Spinal cord (tissue), 10 donors: Measurements from ENCODE around the gene ACTL6A. TPM values are rescaled to one million over a fixed set of nuclear protein-coding genes. Genes with fewer than 3 reads are reported as not detected.

ENCODE experiments used
- DNase-seq, 6 donors: peaks; one replicate each; pipeline versions ENCODE4 v3.0.0 to v3.0.0-alpha.2; 2013 to 2015; ENCODE audit warnings: low spot score in 6 of 6, low read depth in 4 of 6
- H3K27ac ChIP-seq: one replicate; pipeline ENCODE4 v1.5.1; 2013; ENCODE audit warnings: low read depth, low read length, control low read depth
- H3K27me3 ChIP-seq: one replicate; pipeline ENCODE4 v1.6.1; 2013; ENCODE audit warnings: low read length; ENCODE audit not compliant: control insufficient read depth, insufficient read depth
- H3K36me3 ChIP-seq: one replicate; pipeline ENCODE4 v1.6.1; 2013; ENCODE audit warnings: low read length; ENCODE audit not compliant: control insufficient read depth, insufficient read depth
- H3K4me1 ChIP-seq: one replicate; pipeline ENCODE4 v1.6.1; 2013; ENCODE audit warnings: low read length; ENCODE audit not compliant: control insufficient read depth, insufficient read depth
- H3K4me3 ChIP-seq: one replicate; pipeline ENCODE4 v1.5.1; 2013; ENCODE audit warnings: low read depth, low read length, control low read depth
- H3K9me3 ChIP-seq: one replicate; pipeline ENCODE4 v1.6.1; 2013; ENCODE audit warnings: low read length; ENCODE audit not compliant: control insufficient read depth, insufficient read depth
- WGBS: methylation state at CpG from one replicate; pipeline ENCODE4 v1.1.5; 2013; ENCODE audit warnings: missing lambda C conversion rate; ENCODE audit not compliant: insufficient coverage; 5-methylcytosine and 5-hydroxymethylcytosine counted together
- polyA plus RNA-seq, 2 donors: library from polyadenylated mRNA; unstranded; fragments of 120-200 nt; gene quantifications; one replicate each; pipeline ENCODE4 v1.2.1, GENCODE V29; 2013; ENCODE audit not compliant: insufficient read length in 2 of 2
- small RNA-seq: library from RNA; depleted of rRNA; stranded (forward); fragments of <200 nt; gene quantifications from one replicate; pipeline ENCODE3, GENCODE V24; 2014; ENCODE audit warnings: low replicate concordance
- total RNA-seq, 2 donors: library from RNA; depleted of rRNA in 1 of 2; stranded (reverse); fragments of 120-200 nt in 1 of 2; fragments of >200 nt in 1 of 2; gene quantifications; one replicate each; pipeline versions ENCODE4 v1.2.3 to v1.2.4, GENCODE V29; 2013 to 2014
- donor health status: healthy.

Gene ACTL6A
- total and polyA plus RNA-seq, 4 donors, result 29.8 to 46.2 (median 36.5) TPM

DNA sequence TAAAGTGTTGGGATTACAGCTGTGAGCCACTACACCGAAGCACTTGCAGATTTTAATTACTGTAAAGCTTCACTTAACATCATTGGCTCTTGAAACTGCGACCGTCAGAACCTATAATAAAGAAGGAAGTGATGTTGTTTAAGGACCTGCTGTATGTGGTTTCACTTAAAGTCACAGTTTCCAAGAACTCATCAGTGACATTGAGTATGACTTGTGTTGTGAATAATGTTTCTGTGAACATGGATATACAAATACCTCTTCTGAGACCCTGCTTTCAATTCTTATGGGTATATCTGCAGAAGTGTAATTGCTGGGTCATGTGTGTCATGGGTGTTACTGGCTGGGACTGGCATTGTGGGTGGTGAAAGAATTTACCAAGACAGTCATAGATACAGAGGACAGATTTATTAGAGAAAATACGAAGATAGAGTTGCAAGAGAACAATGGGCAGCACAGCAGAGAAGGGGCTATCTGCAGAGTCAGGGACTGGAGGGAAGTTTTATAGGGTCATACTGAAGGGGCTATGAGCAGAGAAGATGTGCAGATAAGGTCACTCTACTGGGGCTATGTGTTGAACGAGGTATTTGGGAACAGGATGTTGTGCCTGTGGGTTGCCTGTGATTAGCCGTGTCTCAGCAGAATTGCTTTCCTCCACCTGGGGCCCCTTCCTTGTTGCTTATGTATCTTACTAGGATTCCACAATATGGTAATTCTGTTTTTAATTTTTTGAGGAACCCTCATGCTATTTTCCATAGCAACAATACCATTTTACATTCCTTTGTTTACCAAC is 46.4 kb downstream of the ACTL6A start:
- 92% methylated on average over 1 of the region's 6 CpGs for WGBS
- H3K27me3 ChIP-seq, result no peaks in the 10 kb centered on the region
- no peak for DNase-seq
- H3K27ac ChIP-seq, result no peak overlapping the region
- no peaks in the 10 kb centered on the region for H3K9me3 ChIP-seq
- no peak overlapping the region for H3K4me3 ChIP-seq
- peaks cover 13% of the 10 kb centered on the region for H3K4me1 ChIP-seq
- peaks cover 12% of the 10 kb centered on the region for H3K36me3 ChIP-seq

GRCh38 chr3:179610066-179610465 is 47.3 kb downstream of the ACTL6A start:
- Histone ChIP-seq H3K27ac (no peak overlapping the region), H3K36me3 (peaks cover 12% of the 10 kb centered on the region), H3K4me1 (peaks cover 13% of the 10 kb centered on the region), H3K27me3 (no peaks in the 10 kb centered on the region), H3K4me3 (no peak overlapping the region), H3K9me3 (no peaks in the 10 kb centered on the region)
- DNase-seq, result no peak
- WGBS, result no CpG with 5 or more reads among the region's 4 CpGs

GRCh38 chr3:179613807-179614206 is 51.1 kb downstream of the ACTL6A start:
- WGBS, result no CpG with 5 or more reads among the region's 2 CpGs
- DNase-seq, result no peak
- no peaks in the 10 kb centered on the region for H3K4me1 ChIP-seq
- no peak overlapping the region for H3K4me3 ChIP-seq
- H3K27me3 ChIP-seq, result no peaks in the 10 kb centered on the region
- H3K36me3 ChIP-seq, result peaks cover 18% of the 10 kb centered on the region
- H3K27ac ChIP-seq, result no peak overlapping the region
- H3K9me3 ChIP-seq, result no peaks in the 10 kb centered on the region

DNA sequence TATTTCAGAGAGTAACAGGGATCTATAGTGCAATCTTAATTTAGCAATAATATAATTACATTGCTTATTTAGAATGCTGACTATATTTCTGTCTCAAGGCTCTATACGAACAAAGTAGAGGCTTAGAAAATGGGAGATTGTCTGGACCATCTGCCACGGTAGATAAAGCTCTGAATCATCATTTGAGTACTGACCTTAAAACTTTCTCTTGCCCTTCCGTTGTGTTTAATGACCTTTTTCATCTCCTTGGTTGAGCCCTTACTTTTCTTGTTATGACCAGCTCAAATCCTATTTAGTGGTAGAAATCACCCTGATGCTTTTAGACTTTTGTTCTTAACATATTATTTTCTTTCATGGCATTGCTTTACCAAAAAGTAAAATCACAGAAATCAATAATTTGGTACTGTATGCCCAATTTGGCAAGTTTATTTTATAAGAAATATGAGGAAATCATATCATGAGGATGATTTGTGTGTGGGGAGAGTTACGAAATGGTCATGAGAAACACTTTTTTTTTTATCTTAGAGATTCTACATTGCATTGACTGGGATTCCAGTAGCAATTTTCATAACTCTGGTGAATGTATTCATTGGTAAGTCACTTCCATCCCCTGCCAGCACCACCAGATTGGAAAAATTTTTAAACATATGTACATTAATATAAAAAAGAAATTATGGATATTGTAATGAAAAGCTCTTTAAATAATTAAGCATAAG is 52.9 kb downstream of the ACTL6A start:
- H3K4me1 ChIP-seq, result no peaks in the 10 kb centered on the region
- 80% methylated on average over 1 of the region's 4 CpGs for WGBS
- no peak overlapping the region for H3K4me3 ChIP-seq
- H3K27me3 ChIP-seq, result no peaks in the 10 kb centered on the region
- DNase-seq, result no peak
- H3K36me3 ChIP-seq, result peaks cover 11% of the 10 kb centered on the region
- no peak overlapping the region for H3K27ac ChIP-seq
- no peaks in the 10 kb centered on the region for H3K9me3 ChIP-seq

GRCh38 chr3:179622023-179622422 is 59.3 kb downstream of the ACTL6A start:
- 88% methylated on average over 2 of the region's 2 CpGs for WGBS
- peaks cover 31% of the 10 kb centered on the region for H3K36me3 ChIP-seq

GRCh38 chr3:179624451-179624850 is 61.7 kb downstream of the ACTL6A start:
- Histone ChIP-seq H3K36me3 (peaks cover 24% of the 10 kb centered on the region), H3K27me3 (no peaks in the 10 kb centered on the region), H3K27ac (no peak overlapping the region), H3K9me3 (no peaks in the 10 kb centered on the region), H3K4me1 (no peaks in the 10 kb centered on the region), H3K4me3 (no peak overlapping the region)
- no peak for DNase-seq
- WGBS, result no CpG with 5 or more reads among the region's 3 CpGs

More at GRCh38 chr3:179622023-179622422, 59.3 kb downstream of the ACTL6A start:
- H3K9me3 ChIP-seq, result no peaks in the 10 kb centered on the region
- H3K27me3 ChIP-seq, result no peaks in the 10 kb centered on the region
- no peaks in the 10 kb centered on the region for H3K4me1 ChIP-seq
- no peak overlapping the region for H3K4me3 ChIP-seq
- no peak overlapping the region for H3K27ac ChIP-seq
- DNase-seq, result no peak

GRCh38 chr3:179630753-179631451 is 68.2 kb downstream of the ACTL6A start:
- no peaks in the 10 kb centered on the region for H3K9me3 ChIP-seq
- no peaks in the 10 kb centered on the region for H3K27me3 ChIP-seq
- 97% methylated on average over 2 of the region's 3 CpGs for WGBS
- H3K4me3 ChIP-seq, result no peak overlapping the region
- DNase-seq, result no peak
- H3K4me1 ChIP-seq, result no peaks in the 10 kb centered on the region
- H3K27ac ChIP-seq, result no peak overlapping the region
- H3K36me3 ChIP-seq, result no peaks in the 10 kb centered on the region

Small RNA genes lying within 50 kb of the gene (small RNA-seq; reads per million reads assigned to genes)
- gene AC090425.1 (not detected), gene RF01210 (not detected)

Other genes starting within 250 kb of the ACTL6A start
- gene ZNF639, start 239.9 kb upstream of the ACTL6A start, total RNA-seq, result 10 to 100 TPM; 53.6 to 61.4 TPM
- gene ZNF639, start 239.9 kb upstream of the ACTL6A start, polyA plus RNA-seq, result 10 to 100 TPM; 46.6 to 55.7 TPM
- 10 to 100 TPM; 58.1 to 81.3 TPM for gene MFN1, start 215.2 kb upstream of the ACTL6A start, total RNA-seq
- gene MFN1, start 215.2 kb upstream of the ACTL6A start, polyA plus RNA-seq, result 10 to 100 TPM; 54.2 to 54.6 TPM
- 100 to 1,000 TPM in 1 of 2 donors, 10 to 100 TPM in 1; 65.9 to 133 TPM for gene GNB4, start 111.5 kb upstream of the ACTL6A start, total RNA-seq
- 10 to 100 TPM; 59.0 to 80.9 TPM for gene GNB4, start 111.5 kb upstream of the ACTL6A start, polyA plus RNA-seq
- gene MRPL47, start 41.7 kb downstream of the ACTL6A start, total RNA-seq, result 10 to 100 TPM; 42.4 to 43.5 TPM
- gene MRPL47, start 41.7 kb downstream of the ACTL6A start, polyA plus RNA-seq, result 10 to 100 TPM; 52.9 to 65.1 TPM
- 100 to 1,000 TPM; 180 to 182 TPM for gene NDUFB5, start 41.9 kb downstream of the ACTL6A start, total RNA-seq
- 100 to 1,000 TPM; 151 to 168 TPM for gene NDUFB5, start 41.9 kb downstream of the ACTL6A start, polyA plus RNA-seq
- 10 to 100 TPM; 13.7 to 14.4 TPM for gene USP13, start 90.1 kb downstream of the ACTL6A start, total RNA-seq
- 10 to 100 TPM; 10.4 to 13.8 TPM for gene USP13, start 90.1 kb downstream of the ACTL6A start, polyA plus RNA-seq